ENCODE data around the gene GLG1.
"Not testable (repeated sequence)": the region's sequence is repeated elsewhere in the genome, so short reads cannot be mapped to it uniquely, and the experiment has no call there.

- TF ChIP-seq POLR2AphosphoS5, POLR2A (IDR thresholded peaks at IDR 0.05): not testable (repeated sequence)
- peak; percentile 41 to 77 (median 60) for TF ChIP-seq CTCF (IDR thresholded peaks at IDR 0.05)
These were observed 176.7 kb downstream of the GLG1 start for GRCh38 chr16:74430036-74430712.

Measured in breast epithelium (tissue), 3 donors.